A673 (cell line): ENCODE measurements around the gene ASTN2. TPM values are rescaled to one million over a fixed set of nuclear protein-coding genes. Genes with fewer than 3 reads are reported as not detected.

Experiments used
- BruUV-seq: library from RNA; stranded (reverse); fragments of 400-500 nt; replicated peaks from 2 replicates; lab custom pipeline; 2021; lab: Mats Ljungman, UMichigan
- CTCF ChIA-PET: fragments of 300-600 bp; sonication (Branson Sonifier 250); formaldehyde crosslinking; loops from one replicate; lab custom pipeline; 2022; ENCODE audit warnings: antibody characterized with exemption; lab: Charles Lee
- POLR2A ChIA-PET: fragments of 300-600 bp; sonication (Branson Sonifier 250); formaldehyde crosslinking; loops from one replicate; lab custom pipeline; 2022; ENCODE audit warnings: antibody characterized with exemption; ENCODE audit not compliant: low non-redundant PET; lab: Charles Lee
- DNase-seq: peaks from one replicate; pipeline ENCODE4 v3.0.0-alpha.2; 2015; ENCODE audit warnings: low spot score
- H3K27ac ChIP-seq: fragments of 200-600 bp; sonication (generic); 2 replicates; pipeline ENCODE4 v1.5.1; 2016; ENCODE audit warnings: mixed run types, low read depth, mild to moderate bottlenecking, mixed read lengths, antibody characterized with exemption, low read length; ENCODE audit not compliant: poor library complexity, severe bottlenecking
- H3K27me3 ChIP-seq: fragments of 200-600 bp; sonication (generic); replicated peaks from 2 replicates; pipeline ENCODE4 v1.6.1; 2017; ENCODE audit warnings: mixed run types, low read depth, mild to moderate bottlenecking, mixed read lengths, antibody characterized with exemption, low read length; ENCODE audit not compliant: insufficient read depth, poor library complexity
- H3K36me3 ChIP-seq: fragments of 200-600 bp; sonication (generic); 2 replicates; pipeline ENCODE4 v1.6.1; 2016; ENCODE audit warnings: mixed run types, mild to moderate bottlenecking, mixed read lengths, antibody characterized with exemption, low read length; ENCODE audit not compliant: insufficient read depth, poor library complexity, severe bottlenecking
- H3K4me1 ChIP-seq: fragments of 200-600 bp; sonication (generic); 2 replicates; pipeline ENCODE4 v1.6.1; 2017; ENCODE audit warnings: mixed run types, mild to moderate bottlenecking, mixed read lengths, antibody characterized with exemption, low read length; ENCODE audit not compliant: insufficient read depth, poor library complexity, severe bottlenecking
- H3K4me3 ChIP-seq: fragments of 200-600 bp; sonication (generic); 2 replicates; pipeline ENCODE4 v1.5.1; 2016; ENCODE audit warnings: low read depth, mixed run types, mild to moderate bottlenecking, mixed read lengths, low read length; ENCODE audit not compliant: poor library complexity, severe bottlenecking
- H3K9me3 ChIP-seq: fragments of 200-600 bp; sonication (generic); 2 replicates; pipeline ENCODE4 v1.6.1; 2016; ENCODE audit warnings: mixed run types, low read depth, mild to moderate bottlenecking, mixed read lengths, antibody characterized with exemption, low read length; ENCODE audit not compliant: poor library complexity, severe bottlenecking
- CTCF ChIP-seq: fragments of 300-800, 200-600 bp; sonication (generic); conservative IDR thresholded peaks from 2 replicates; pipeline ENCODE4 v1.5.1; 2017; ENCODE audit warnings: low read depth, mild to moderate bottlenecking, antibody characterized with exemption, low read length, moderate library complexity, mixed read lengths
- EZH2 ChIP-seq: fragments of 200-600 bp; sonication (generic); IDR thresholded peaks from 2 replicates; pipeline ENCODE4 v1.6.1; 2017; ENCODE audit warnings: borderline replicate concordance, low read depth, mild to moderate bottlenecking, mixed read lengths, antibody characterized with exemption, low read length; ENCODE audit not compliant: poor library complexity, severe bottlenecking
- intact Hi-C: fragments of 100-400 bp; cut with micrococcal nuclease; formaldehyde crosslinking; loops from one replicate; pipeline ENCODE4 v1.10.0; 2022; ENCODE audit not compliant: unreplicated experiment
- total RNA-seq: library from RNA; stranded (reverse); gene quantifications from 2 replicates; pipeline ENCODE4 v1.2.3, GENCODE V29; 2021

Gene ASTN2
- total RNA-seq, 1 experiment from 2014 or later: 3.4 TPM

GRCh38 chr9:116695438-116695837 is 719.4 kb downstream of the ASTN2 start:
- Histone ChIP-seq H3K4me3 (no peak overlapping the region), H3K27ac (no peak overlapping the region), H3K4me1 (peaks cover 5% of the 10 kb centered on the region), H3K9me3 (no peaks in the 10 kb centered on the region), H3K36me3 (peaks cover 29% of the 10 kb centered on the region), H3K27me3 (no peaks in the 10 kb centered on the region)
- intact Hi-C loops: no loop called here
- no peak for TF ChIP-seq CTCF
- TF ChIP-seq EZH2: no peak
- no peak for DNase-seq
- no TSS peak for BruUV-seq
- ChIA-PET POLR2A (interaction anchor here (0.6 kb wide), 1 partner anchor 9 kb away, joined by 4 read pairs; no protein-coding TSS in a partner anchor), CTCF (no interaction called here)

DNA sequence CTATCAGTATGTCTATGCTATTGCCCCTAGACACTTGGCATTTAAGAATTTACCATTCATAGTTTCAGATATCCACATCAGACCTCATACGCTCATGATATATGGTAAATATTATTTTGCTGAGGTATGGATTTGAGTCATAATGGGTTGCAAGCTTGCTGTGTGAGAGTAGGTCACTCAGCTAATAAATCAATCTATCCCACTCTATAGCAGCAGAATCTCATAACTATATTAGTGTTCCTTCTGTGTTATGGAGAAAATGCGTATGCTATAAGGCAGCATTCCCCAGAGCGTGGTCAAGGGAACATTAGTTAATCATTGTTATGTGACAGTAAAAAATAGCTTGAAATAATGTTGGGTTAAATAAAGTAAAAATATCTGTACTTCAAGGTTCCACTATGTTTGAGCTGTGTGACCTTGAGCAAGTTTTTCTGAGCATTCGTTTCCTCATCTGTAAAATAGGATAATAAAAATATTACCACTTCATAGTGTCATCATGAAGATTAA is 720.0 kb downstream of the ASTN2 start:
- POLR2A ChIA-PET: interaction anchor here (0.6 kb wide), 1 partner anchor 10 kb away, joined by 4 read pairs; no protein-coding TSS in a partner anchor
- Histone ChIP-seq H3K27me3 (no peaks in the 10 kb centered on the region), H3K4me3 (no peak overlapping the region), H3K4me1 (peaks cover 5% of the 10 kb centered on the region), H3K27ac (no peak overlapping the region), H3K9me3 (no peaks in the 10 kb centered on the region), H3K36me3 (peaks cover 23% of the 10 kb centered on the region)
- no TSS peak for BruUV-seq
- TF ChIP-seq EZH2 (no peak), CTCF (no peak)
- intact Hi-C loops: no loop called here
- DNase-seq: no peak
- CTCF ChIA-PET: no interaction called here

DNA sequence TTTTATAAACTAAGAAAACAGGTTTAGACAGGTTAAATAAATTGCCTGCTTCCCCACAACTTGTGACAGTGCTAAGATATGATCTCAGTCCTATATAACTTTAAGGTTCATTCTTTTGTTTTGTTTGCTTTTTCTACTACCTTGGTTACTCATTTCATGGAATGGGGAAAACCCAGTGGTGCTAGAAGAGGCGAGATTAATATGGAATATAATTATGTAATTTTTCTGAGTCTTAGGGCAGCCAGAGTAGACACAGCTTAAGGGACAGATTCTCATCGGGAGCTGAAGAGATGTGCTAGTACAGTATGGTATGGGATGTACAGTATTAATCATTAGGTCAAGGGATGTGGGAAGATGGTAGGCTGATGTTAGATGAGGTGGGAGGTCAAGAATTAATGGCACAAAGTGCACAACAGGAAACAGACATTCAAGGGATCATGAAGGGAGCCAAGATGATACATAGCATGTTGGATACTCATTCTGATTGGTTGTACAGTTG is 721.6 kb downstream of the ASTN2 start:
- peaks cover 8% of the 10 kb centered on the region for H3K36me3 ChIP-seq
- intact Hi-C loops: no loop called here
- BruUV-seq: no TSS peak
- CTCF ChIA-PET: no interaction called here
- H3K9me3 ChIP-seq: no peaks in the 10 kb centered on the region
- no peak overlapping the region for H3K4me3 ChIP-seq
- no peak overlapping the region for H3K27ac ChIP-seq
- peaks cover 14% of the 10 kb centered on the region for H3K4me1 ChIP-seq
- no peaks in the 10 kb centered on the region for H3K27me3 ChIP-seq
- POLR2A ChIA-PET: no interaction called here
- TF ChIP-seq CTCF (no peak), EZH2 (no peak)
- DNase-seq: no peak
